IMR-90 (cell line): Measurements from ENCODE around the gene WDR76. TPM values are rescaled to one million over a fixed set of nuclear protein-coding genes. Genes with fewer than 3 reads are reported as not detected.
A peak's percentile ranks its signal among the peaks of the same experiment; 100 is the strongest.

Experiments used
- ATAC-seq: fragments of 200-7000 bp; cut with Tn5 transposase; 2 replicates; pipeline ENCODE4 v1.9.1; 2020; ENCODE audit warnings: low read depth, mild to moderate bottlenecking, moderate library complexity
- BruUV-seq: library from RNA; stranded (reverse); fragments of 400-500 nt; replicated peaks from 2 replicates; lab custom pipeline; 2021; lab: Mats Ljungman, UMichigan
- CTCF ChIA-PET: fragments of 300-600 bp; formaldehyde crosslinking; extraction: SDS; loops from one replicate; lab custom pipeline; 2021; ENCODE audit warnings: antibody characterized with exemption; lab: Yijun Ruan, JAX
- POLR2A ChIA-PET: fragments of 300-600 bp; sonication (Branson Sonifier 250); formaldehyde crosslinking; loops from one replicate; lab custom pipeline; 2022; ENCODE audit warnings: antibody characterized with exemption; ENCODE audit not compliant: unreplicated experiment; lab: Charles Lee
- DNase-seq: peaks from one replicate; pipeline ENCODE4 v3.0.0; 2013
- H2AFZ ChIP-seq: replicated peaks from 2 replicates; pipeline ENCODE3; 2013; ENCODE audit warnings: low read length, mild to moderate bottlenecking; ENCODE audit not compliant: poor library complexity
- H2AK5ac ChIP-seq: 2 replicates; pipeline ENCODE4 v1.6.1; 2013; ENCODE audit warnings: low read depth, low read length, inconsistent platforms
- H2AK9ac ChIP-seq: replicated peaks from 2 replicates; pipeline ENCODE3; 2013; ENCODE audit warnings: mild to moderate bottlenecking, low read depth, low read length, moderate library complexity; ENCODE audit not compliant: poor library complexity
- H2BK120ac ChIP-seq: 2 replicates; pipeline ENCODE4 v1.6.1; 2013; ENCODE audit warnings: low read depth, low read length, inconsistent platforms
- H2BK15ac ChIP-seq: 3 replicates; pipeline ENCODE4 v1.6.1; 2013; ENCODE audit warnings: low read depth, low read length, inconsistent platforms
- H2BK20ac ChIP-seq: 2 replicates; pipeline ENCODE4 v1.6.1; 2013; ENCODE audit warnings: low read depth, mild to moderate bottlenecking, inconsistent platforms, low read length, moderate library complexity
- H2BK5ac ChIP-seq: 2 replicates; pipeline ENCODE4 v1.6.1; 2013; ENCODE audit warnings: mild to moderate bottlenecking, low read depth, low read length, inconsistent platforms; ENCODE audit not compliant: poor library complexity, severe bottlenecking
- H3K14ac ChIP-seq: replicated peaks from 2 replicates; pipeline ENCODE4 v1.6.1; 2013; ENCODE audit warnings: low read depth, low read length, inconsistent platforms
- H3K18ac ChIP-seq: 2 replicates; pipeline ENCODE4 v1.6.1; 2013; ENCODE audit warnings: low read depth, low read length, control low read depth
- H3K23ac ChIP-seq: 2 replicates; pipeline ENCODE4 v1.6.1; 2013; ENCODE audit warnings: low read depth, low read length, inconsistent platforms
- H3K27ac ChIP-seq: 2 replicates; pipeline ENCODE4 v1.5.1; 2013; ENCODE audit warnings: mild to moderate bottlenecking, control low read depth, low read length; ENCODE audit not compliant: insufficient read depth
- H3K27me3 ChIP-seq: 2 replicates; pipeline ENCODE4 v1.6.1; 2013; ENCODE audit warnings: low read length; ENCODE audit not compliant: control insufficient read depth, insufficient read depth
- H3K36me3 ChIP-seq: 2 replicates; pipeline ENCODE4 v1.6.1; 2013; ENCODE audit warnings: low read length, mixed read lengths; ENCODE audit not compliant: control insufficient read depth, insufficient read depth
- H3K4ac ChIP-seq: 2 replicates; pipeline ENCODE4 v1.6.1; 2013; ENCODE audit warnings: low read depth, low read length, inconsistent platforms
- H3K4me1 ChIP-seq: 2 replicates; pipeline ENCODE4 v1.6.1; 2013; ENCODE audit warnings: low read length, mixed read lengths; ENCODE audit not compliant: control insufficient read depth, insufficient read depth
- H3K4me2 ChIP-seq: 2 replicates; pipeline ENCODE4 v1.6.1; 2013; ENCODE audit warnings: low read depth, mild to moderate bottlenecking, control low read depth, low read length, moderate library complexity
- H3K4me3 ChIP-seq: 2 replicates; pipeline ENCODE4 v1.5.1; 2013; ENCODE audit warnings: low read depth, mild to moderate bottlenecking, control low read depth, low read length, moderate library complexity; ENCODE audit not compliant: insufficient read depth
- H3K56ac ChIP-seq: 2 replicates; pipeline ENCODE4 v1.6.1; 2013; ENCODE audit warnings: low read length, inconsistent platforms; ENCODE audit not compliant: insufficient read depth; ENCODE audit errors: extremely low read depth
- H3K79me1 ChIP-seq, 2 experiments: 2 replicates each; pipeline ENCODE4 v1.6.1; 2013; ENCODE audit warnings: low read length in 2 of 2, inconsistent platforms in 1 of 2, low read depth in 1 of 2
- H3K9ac ChIP-seq: 2 replicates; pipeline ENCODE4 v1.6.1; 2013; ENCODE audit warnings: low read depth, low read length, control low read depth
- H3K9me1 ChIP-seq: 2 replicates; pipeline ENCODE4 v1.6.1; 2013; ENCODE audit warnings: low read length, inconsistent platforms; ENCODE audit not compliant: insufficient read depth
- H3K9me3 ChIP-seq: 2 replicates; pipeline ENCODE4 v1.6.1; 2013; ENCODE audit warnings: low read length; ENCODE audit not compliant: control insufficient read depth, insufficient read depth
- H4K20me1 ChIP-seq: 2 replicates; pipeline ENCODE4 v1.6.1; 2013; ENCODE audit warnings: low read length, inconsistent platforms; ENCODE audit not compliant: insufficient read depth
- H4K5ac ChIP-seq: 2 replicates; pipeline ENCODE4 v1.6.1; 2013; ENCODE audit warnings: mild to moderate bottlenecking, low read depth, low read length, control low read depth
- H4K8ac ChIP-seq, 2 experiments: 2 replicates each; pipeline ENCODE4 v1.6.1; 2013; ENCODE audit warnings: low read depth in 2 of 2, low read length in 2 of 2, control low read depth in 1 of 2, inconsistent platforms in 1 of 2
- H4K91ac ChIP-seq: 2 replicates; pipeline ENCODE4 v1.6.1; 2013; ENCODE audit warnings: low read depth, low read length, inconsistent platforms; ENCODE audit not compliant: insufficient read depth
- BHLHE40 ChIP-seq: fragments of 150-350 bp; IDR thresholded peaks from 2 replicates; pipeline ENCODE4 v1.6.1; 2016; ENCODE audit warnings: mild to moderate bottlenecking, low read depth, low read length
- CHD1 ChIP-seq: IDR thresholded peaks from 2 replicates; pipeline ENCODE4 v1.6.1; 2012; ENCODE audit warnings: low read depth, low read length, improper control_type of control experiment
- FOS ChIP-seq: fragments of 150-350 bp; IDR thresholded peaks from 2 replicates; pipeline ENCODE4 v1.6.1; 2016; ENCODE audit warnings: low read depth, low read length
- MAFK ChIP-seq: IDR thresholded peaks from 2 replicates; pipeline ENCODE4 v1.6.1; 2012; ENCODE audit warnings: low read depth, low read length, improper control_type of control experiment
- MAZ ChIP-seq: IDR thresholded peaks from 2 replicates; pipeline ENCODE4 v1.6.1; 2012; ENCODE audit warnings: low read depth, mild to moderate bottlenecking, low read length, improper control_type of control experiment, moderate library complexity, borderline replicate concordance
- MXI1 ChIP-seq: IDR thresholded peaks from 2 replicates; pipeline ENCODE4 v1.6.1; 2012; ENCODE audit warnings: low read depth, mild to moderate bottlenecking, low read length, moderate library complexity, borderline replicate concordance
- NFE2L2 ChIP-seq: fragments of 150-350 bp; IDR thresholded peaks from 2 replicates; pipeline ENCODE4 v1.6.1; 2016; ENCODE audit warnings: low read depth, mild to moderate bottlenecking, low read length
- POLR2A ChIP-seq: IDR thresholded peaks from 2 replicates; pipeline ENCODE4 v1.6.1; 2012; ENCODE audit warnings: mild to moderate bottlenecking, low read depth, low read length
- USF2 ChIP-seq: fragments of 150-350 bp; IDR thresholded peaks from 2 replicates; pipeline ENCODE4 v1.6.1; 2017; ENCODE audit warnings: mild to moderate bottlenecking, antibody characterized with exemption, low read length, low read depth
- WGBS, 2 experiments: methylation state at CpG; one replicate each; pipeline versions ENCODE4 v1.1.5 to v1.1.7; 2013; ENCODE audit warnings: missing lambda C conversion rate in 2 of 2; ENCODE audit not compliant: insufficient read length in 1 of 2; ENCODE audit errors: extremely low coverage in 2 of 2; 5-methylcytosine and 5-hydroxymethylcytosine counted together
- dilution Hi-C: fragments of 300-500 bp; cut with HindIII; formaldehyde crosslinking; loops from one replicate; pipeline ENCODE4 v1.14.3; 2018; ENCODE audit warnings: low sequenced_read_pairs; ENCODE audit not compliant: unreplicated experiment
- in situ Hi-C: fragments of 300-500 bp; cut with MboI; formaldehyde crosslinking; loops from 3 replicates; pipeline ENCODE4 v1.14.3; 2019; ENCODE audit warnings: low sequenced_read_pairs, inconsistent platforms, mixed read lengths
- intact Hi-C: fragments of 100-400 bp; cut with micrococcal nuclease; formaldehyde crosslinking; loops from 2 replicates; pipeline ENCODE4 v1.10.0; 2022
- polyA plus RNA-seq, 3 experiments: library from polyadenylated mRNA; depleted of rRNA; stranded (reverse); fragments of >200 nt; gene quantifications; 2 replicates each; pipeline ENCODE4 v1.2.3, GENCODE V29; 2012; ENCODE audit warnings: low replicate concordance in 1 of 3
- total RNA-seq: library from RNA; depleted of rRNA; stranded (reverse); fragments of >200 nt; gene quantifications from 2 replicates; pipeline ENCODE4 v1.2.3, GENCODE V29; 2012

WDR76 gene
- total and polyA plus RNA-seq, 2 of the 4 experiments (the other 2 are of a cell fraction): 4.8 to 25.8 TPM

DNA sequence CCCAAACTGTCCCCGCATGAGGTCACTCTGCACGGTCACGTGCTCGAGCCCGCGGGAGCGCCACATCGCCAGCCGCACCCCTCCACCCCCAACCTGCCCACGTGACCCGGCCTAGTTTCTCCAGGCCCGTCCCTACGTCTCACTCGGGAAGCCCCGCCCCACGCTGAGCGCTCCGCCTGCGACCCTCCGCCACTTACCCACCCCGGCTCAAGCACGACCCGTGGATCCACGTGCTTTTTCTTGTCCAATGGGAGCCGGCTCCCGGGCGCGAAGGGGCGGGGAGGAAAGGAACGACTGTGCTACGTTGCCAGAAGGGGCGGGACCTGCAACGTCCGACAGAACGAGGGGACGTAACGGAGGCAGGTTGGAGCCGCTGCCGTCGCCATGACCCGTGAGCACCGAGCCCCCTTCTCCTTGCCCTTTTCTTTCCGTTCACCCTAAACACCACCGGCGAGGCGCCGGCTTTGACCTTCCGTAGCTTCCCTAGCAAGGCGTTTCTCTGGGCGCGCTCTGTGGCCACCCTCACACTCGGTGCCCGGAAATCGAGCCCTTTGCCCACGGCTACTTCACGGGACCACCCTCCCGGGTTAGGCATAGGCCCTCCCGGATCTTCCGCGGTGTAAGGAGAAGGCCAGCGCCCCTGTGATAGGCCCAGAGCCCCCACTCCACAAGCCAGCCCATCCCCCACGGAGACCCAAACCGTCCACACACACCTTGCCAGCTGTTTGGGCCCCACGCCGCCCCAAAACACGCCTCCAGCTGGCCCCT, 34.6 kb upstream of the WDR76 start, which contains the start of gene SERF2:
TSS of gene SERF2 (plus strand) at position 328 of the 768 bp plus-strand sequence. CDS start at position 385, 57 bp downstream.
- Histone ChIP-seq H4K5ac (peak within 1 kb of the TSS; percentile 81), H3K56ac (peak within 1 kb of the TSS; percentile 95), H3K79me1 (peaks cover 31 to 48% of the 10 kb centered on the region in 2 experiments), H3K9me1 (peaks cover 31% of the 10 kb centered on the region), H2AK9ac (peak within 1 kb of the TSS; percentile 100), H3K4ac (peak within 1 kb of the TSS; percentile 99), H2BK5ac (peak within 1 kb of the TSS; percentile 82), H3K18ac (peak within 1 kb of the TSS; percentile 69), H3K9me3 (no peaks in the 10 kb centered on the region), H3K9ac (peak within 1 kb of the TSS; percentile 97), H3K27ac (peak within 1 kb of the TSS; percentile 95), H4K8ac (peak within 1 kb of the TSS; percentile 86 to 98), H2BK20ac (peak within 1 kb of the TSS; percentile 49), H2AFZ (peak within 1 kb of the TSS; percentile 92), H3K4me3 (peak within 1 kb of the TSS; percentile 71), H2BK120ac (peak within 1 kb of the TSS; percentile 83), H4K20me1 (peaks cover 41% of the 10 kb centered on the region), H3K23ac (peak within 1 kb of the TSS; percentile 97), H2AK5ac (peak within 1 kb of the TSS; percentile 97), H3K4me1 (peaks cover 20% of the 10 kb centered on the region), H4K91ac (peak within 1 kb of the TSS; percentile 98), H3K4me2 (peak within 1 kb of the TSS; percentile 82), H3K27me3 (no peaks in the 10 kb centered on the region), H2BK15ac (peak within 1 kb of the TSS; percentile 89), H3K14ac (peak within 1 kb of the TSS; percentile 99), H3K36me3 (peaks cover 36% of the 10 kb centered on the region)
- WGBS, 2 experiments: 0% methylated on average over 9 of the region's 66 CpGs; no CpG with 5 or more reads in 1 of the 2 experiments
- BruUV-seq: TSS peak; percentile 65
- CTCF ChIA-PET: interaction anchor here (1.0 kb wide), 1 partner anchor 15 kb away, joined by 3 read pairs; the partner anchor contains the start of gene ELL3
- intact Hi-C loops: no loop called here
- dilution Hi-C loops: no loop called here
- POLR2A ChIA-PET: no interaction called here
- TF ChIP-seq MAZ: peak; percentile 90
- peak; percentile 9; the same call in 1 of the 2 replicates for TF ChIP-seq FOS
- no peak for TF ChIP-seq MAFK
- peak; percentile 98 for TF ChIP-seq POLR2A
- TF ChIP-seq BHLHE40: peak; percentile 93
- TF ChIP-seq NFE2L2: no peak
- TF ChIP-seq MXI1: peak; percentile 25; the same call in 1 of the 2 replicates
- peak; percentile 99 for TF ChIP-seq USF2
- TF ChIP-seq CHD1: peak; percentile 81; the same call in 1 of the 2 replicates
- peak; percentile 97 for ATAC-seq
- in situ Hi-C loops: no loop called here
- DNase-seq: peak; percentile 99
